GM12878 (cell line): ENCODE data around the gene SYNGR3. TPM values are rescaled to one million over a fixed set of nuclear protein-coding genes. Genes with fewer than 3 reads are reported as not detected.

Experiments
- ATAC-seq: fragments of 200-7000 bp; cut with Tn5 transposase; 3 replicates; pipeline ENCODE4 v1.9.1; 2020; ENCODE audit warnings: mild to moderate bottlenecking, moderate library complexity
- BruUV-seq: library from RNA; stranded (reverse); fragments of 400-500 nt; replicated peaks from 2 replicates; lab custom pipeline; 2021; lab: Mats Ljungman, UMichigan
- CTCF ChIA-PET: fragments of 300-600 bp; sonication (Branson Sonifier 250); formaldehyde crosslinking; extraction: SDS; loops from one replicate; lab custom pipeline; 2021; ENCODE audit warnings: inconsistent platforms; lab: Yijun Ruan, JAX
- POLR2A ChIA-PET: fragments of 350-600 bp; formaldehyde crosslinking; extraction: SDS; loops from one replicate; lab custom pipeline; 2021; ENCODE audit warnings: inconsistent platforms; lab: Charles Lee
- RAD21 ChIA-PET: fragments of 300-600 bp; sonication (Branson Sonifier 250); formaldehyde crosslinking; loops from one replicate; lab custom pipeline; 2023; ENCODE audit warnings: antibody characterized with exemption; ENCODE audit not compliant: unreplicated experiment; lab: Charles Lee
- SMC1A ChIA-PET: fragments of 300-600 bp; sonication (Branson Sonifier 250); formaldehyde crosslinking; loops from one replicate; lab custom pipeline; 2023; ENCODE audit not compliant: unreplicated experiment, uncharacterized antibody; lab: Charles Lee
- DNase-seq: peaks from one replicate; pipeline ENCODE4 v3.0.0-alpha.2; 2011; ENCODE audit warnings: low read depth, low spot score
- FAIRE-seq: peaks from 3 replicates; lab custom pipeline; 2011; peaks lifted over from hg19 to GRCh38; lab: Jason Lieb, UNC
- H2AFZ ChIP-seq: 2 replicates; pipeline ENCODE4 v1.6.0; 2011; ENCODE audit warnings: low read depth, low read length, control low read depth; ENCODE audit not compliant: control insufficient read depth
- H3K27ac ChIP-seq: 2 replicates; pipeline ENCODE4 v1.5.1; 2011; ENCODE audit warnings: control low read depth; ENCODE audit not compliant: control insufficient read depth, insufficient read depth
- H3K27me3 ChIP-seq, 2 experiments: replicated peaks in 1 of 2; 2 replicates each; pipeline versions ENCODE4 v1.6.0 to v1.6.1; 2011; ENCODE audit warnings: low read length in 1 of 2; ENCODE audit not compliant: control insufficient read depth in 2 of 2, insufficient read depth in 2 of 2
- H3K36me3 ChIP-seq, 2 experiments: 2 replicates each; pipeline ENCODE4 v1.5.1; 2011; ENCODE audit warnings: low read length in 1 of 2; ENCODE audit not compliant: control insufficient read depth in 2 of 2, insufficient read depth in 2 of 2
- H3K4me1 ChIP-seq: 2 replicates; pipeline ENCODE4 v1.6.1; 2011; ENCODE audit warnings: mild to moderate bottlenecking, low read length, moderate library complexity, mixed read lengths; ENCODE audit not compliant: control insufficient read depth, insufficient read depth
- H3K4me2 ChIP-seq: 2 replicates; pipeline ENCODE4 v1.6.0; 2011; ENCODE audit warnings: control low read depth; ENCODE audit not compliant: control insufficient read depth, insufficient read depth
- H3K4me3 ChIP-seq: fragments of 200-600 bp; sonication (generic); 2 replicates; pipeline ENCODE4 v1.5.1; 2016
- H3K79me2 ChIP-seq: 2 replicates; pipeline ENCODE4 v1.6.0; 2011; ENCODE audit warnings: low read length; ENCODE audit not compliant: control insufficient read depth, insufficient read depth
- H3K9ac ChIP-seq: 2 replicates; pipeline ENCODE4 v1.8.0; 2011; ENCODE audit warnings: low read length, control low read depth, mixed read lengths; ENCODE audit not compliant: control insufficient read depth, insufficient read depth
- H3K9me3 ChIP-seq: replicated peaks from 3 replicates; pipeline ENCODE4 v1.5.1; 2011; ENCODE audit warnings: mild to moderate bottlenecking, low read length; ENCODE audit not compliant: control insufficient read depth, insufficient read depth
- H4K20me1 ChIP-seq: 2 replicates; pipeline ENCODE4 v1.6.0; 2011; ENCODE audit not compliant: control insufficient read depth, insufficient read depth
- BHLHE40 ChIP-seq, 2 experiments: fragments of 450-650 bp in 1 of 2; IDR thresholded peaks; 2 replicates each; pipeline ENCODE4 v1.6.1; 2011 to 2017; ENCODE audit warnings: low read depth in 2 of 2, borderline replicate concordance in 1 of 2, improper control_type of control experiment in 1 of 2, low read length in 1 of 2, mild to moderate bottlenecking in 1 of 2
- CEBPZ ChIP-seq: fragments of 150-350 bp; IDR thresholded peaks from 2 replicates; pipeline ENCODE4 v1.6.1; 2016; ENCODE audit warnings: low read depth, low read length
- DPF2 ChIP-seq: fragments of 450-650 bp; IDR thresholded peaks from 2 replicates; pipeline ENCODE4 v1.6.1; 2017; ENCODE audit warnings: mild to moderate bottlenecking
- LARP7 ChIP-seq: fragments of 450-650 bp; IDR thresholded peaks from 2 replicates; pipeline ENCODE4 v1.6.1; 2017; ENCODE audit warnings: mild to moderate bottlenecking
- POLR2A ChIP-seq: IDR thresholded peaks from 2 replicates; pipeline ENCODE4 v1.6.1; 2011; ENCODE audit warnings: low read depth, mild to moderate bottlenecking, low read length
- POLR2AphosphoS5 ChIP-seq: IDR thresholded peaks from 2 replicates; pipeline ENCODE4 v1.6.1; 2011; ENCODE audit warnings: mild to moderate bottlenecking, low read length, inconsistent platforms
- RBBP5 ChIP-seq: fragments of 200-600 bp; sonication (generic); conservative IDR thresholded peaks from 2 replicates; pipeline ENCODE4 v1.6.1; 2016
- REST ChIP-seq: IDR thresholded peaks from 2 replicates; pipeline ENCODE4 v1.6.1; 2012; ENCODE audit warnings: mild to moderate bottlenecking, low read depth, low read length
- USF1 ChIP-seq: IDR thresholded peaks from 2 replicates; pipeline ENCODE4 v1.6.1; 2011; ENCODE audit warnings: borderline replicate concordance, low read depth, mild to moderate bottlenecking, moderate library complexity, mixed read lengths, low read length; ENCODE audit not compliant: insufficient read depth; ENCODE audit errors: extremely low read length
- USF2 ChIP-seq: IDR thresholded peaks from 2 replicates; pipeline ENCODE4 v1.6.1; 2011; ENCODE audit warnings: low read depth, low read length, improper control_type of control experiment, borderline replicate concordance
- YBX1 ChIP-seq: fragments of 450-650 bp; IDR thresholded peaks from 2 replicates; pipeline ENCODE4 v1.6.1; 2016; ENCODE audit warnings: antibody characterized with exemption
- ZNF384 ChIP-seq: IDR thresholded peaks from 2 replicates; pipeline ENCODE4 v1.6.1; 2012; ENCODE audit warnings: low read depth, mild to moderate bottlenecking, low read length, improper control_type of control experiment, borderline replicate concordance
- ZZZ3 ChIP-seq: IDR thresholded peaks from 2 replicates; pipeline ENCODE4 v1.6.1; 2011; ENCODE audit warnings: low read depth; ENCODE audit not compliant: control insufficient read depth, insufficient read length
- WGBS: methylation state at CpG from one replicate; pipeline ENCODE4 v1.1.6; 2016; ENCODE audit warnings: low lambda C conversion rate; ENCODE audit not compliant: insufficient replicate concordance, insufficient coverage; ENCODE audit errors: missing lambda C conversion rate; 5-methylcytosine and 5-hydroxymethylcytosine counted together
- in situ Hi-C: fragments of 300-500 bp; cut with MboI; formaldehyde crosslinking; loops from 9 replicates; pipeline ENCODE4 v1.14.3; 2018; ENCODE audit warnings: mixed read lengths
- intact Hi-C: fragments of 100-400 bp; cut with micrococcal nuclease; formaldehyde crosslinking; loops from one replicate; pipeline ENCODE4 v1.14.2; 2022; ENCODE audit not compliant: unreplicated experiment
- polyA plus RNA-seq, 11 experiments: library from polyadenylated mRNA; depleted of rRNA in 4 of 11; unstranded in 6 of 11; stranded (reverse) in 5 of 11; fragments of >200 nt; fragmentation: Nextera tagmentation in 4 of 11; fragmentation: Illumina TruSeq in 1 of 11; extraction: Ambion mirVana in 4 of 11; extraction: Trizol in 1 of 11; gene quantifications; 1 replicate in 1 of 11; 2 replicates in 10 of 11; pipeline versions ENCODE4 v1.2.1 to v1.2.3, GENCODE V29; 2011 to 2016; ENCODE audit warnings: inconsistent platforms in 2 of 11, missing spikeins in 2 of 11, low read depth in 1 of 11
- total RNA-seq, 4 experiments: library from RNA; depleted of rRNA in 3 of 4; stranded (reverse); fragments of >200 nt in 3 of 4; fragmentation: Illumina TruSeq in 1 of 4; extraction: Trizol in 1 of 4; gene quantifications; 2 replicates each; pipeline versions ENCODE4 v1.2.1 to v1.2.3, GENCODE V29; 2013 to 2021

Gene SYNGR3
- total and polyA plus RNA-seq, 10 of the 15 experiments (the other 5 are each of a cell fraction or from before 2014, with no cell fraction given), result 1.2 to 18.1 (median 6.6) TPM

- TF ChIP-seq REST, result no peak
- TF ChIP-seq RBBP5, result no peak
- peak; percentile 30; the same call in 1 of the 2 replicates for TF ChIP-seq LARP7
- TF ChIP-seq, all 136 proteins: peak for 72
These were observed 17.8 kb upstream of the SYNGR3 start, which contains the start of gene TBL3 (continued) for GRCh38 chr16:1971796-1972489.

- Histone ChIP-seq H3K27ac (peak overlapping the region; percentile 89), H3K79me2 (peaks cover 24% of the 10 kb centered on the region), H3K9ac (peak overlapping the region; percentile 87), H3K36me3 (peaks cover 0 to 27% of the 10 kb centered on the region in 2 experiments; a peak in 3 of 4 replicates), H3K4me1 (peaks cover 12% of the 10 kb centered on the region), H2AFZ (no peak overlapping the region), H3K4me3 (peak overlapping the region; percentile 93), H3K4me2 (peak overlapping the region; percentile 95), H3K9me3 (no peaks in the 10 kb centered on the region), H3K27me3 (no peaks in the 10 kb centered on the region), H4K20me1 (no peaks in the 10 kb centered on the region)
- DNase-seq, result no peak
- peak; percentile 17 for ATAC-seq
- ChIA-PET RAD21 (interaction anchor here (1.3 kb wide), 1 partner anchor 9 kb away, joined by 6 read pairs; the partner anchor contains the start of gene NOXO1), SMC1A (interaction anchor here (1.3 kb wide), 1 partner anchor 12 kb away, joined by 7 read pairs; no protein-coding TSS in a partner anchor), CTCF (interaction anchor here (1.3 kb wide), 1 partner anchor 32 kb away, joined by 6 read pairs; no protein-coding TSS in a partner anchor), POLR2A (interaction anchor here (0.6 to 2.5 kb wide), 6 partner anchors 9 to 182 kb away, joined by 3 to 21 read pairs (median 6); partner anchors contain the start of genes GFER, NOXO1, NTHL1 and TSC2)
- no peak for FAIRE-seq
- intact Hi-C loops, result no loop called here
- BruUV-seq, result TSS peak; percentile 61
- in situ Hi-C loops, result no loop called here
- WGBS, result under 1% methylated on average over 22 of the region's 22 CpGs
- TF ChIP-seq USF2, result no peak
- no peak for TF ChIP-seq CEBPZ
- TF ChIP-seq USF1, result no peak
- no peak for TF ChIP-seq POLR2AphosphoS5
- no peak for TF ChIP-seq BHLHE40 (IDR thresholded peaks at IDR 0.05; ENCODE audit: borderline replicate concordance in 1 of 2, low read depth in 2 of 2, low read length in 1 of 2)
- TF ChIP-seq ZZZ3, result no peak
- no peak for TF ChIP-seq YBX1
- no peak for TF ChIP-seq DPF2
- TF ChIP-seq POLR2A, result no peak
- TF ChIP-seq ZNF384, result no peak
These were observed 17.3 kb upstream of the SYNGR3 start for GRCh38 chr16:1972490-1972877.
